K562 (cell line): Measurements from ENCODE around the gene OCA2. TPM values are rescaled to one million over a fixed set of nuclear protein-coding genes. Genes with fewer than 3 reads are reported as not detected.

Experiments
- ATAC-seq: fragments of 200-7000 bp; cut with Tn5 transposase; 3 replicates; pipeline ENCODE4 v1.9.1; 2020; ENCODE audit warnings: moderate library complexity
- BruUV-seq: library from RNA; stranded (reverse); fragments of 400-500 nt; replicated peaks from 2 replicates; lab custom pipeline; 2021; lab: Mats Ljungman, UMichigan
- CTCF ChIA-PET: fragments of 300-600 bp; formaldehyde crosslinking; extraction: SDS; loops from one replicate; lab custom pipeline; 2021; ENCODE audit warnings: low intra/inter-chr PET ratio; lab: Yijun Ruan, JAX
- POLR2A ChIA-PET: fragments of 300-600, 350-650 bp; sonication (Branson Sonifier 250); formaldehyde crosslinking; extraction: SDS; loops from one replicate; lab custom pipeline; 2021; ENCODE audit warnings: antibody characterized with exemption, inconsistent platforms; lab: Yijun Ruan, JAX
- DNase-seq, 4 experiments: peaks; one replicate each; pipeline versions ENCODE4 v3.0.0 to v3.0.0-alpha.2; 2011 to 2018; ENCODE audit warnings: low spot score in 3 of 4, mixed read lengths in 3 of 4; ENCODE audit errors: extremely low read depth in 1 of 4
- FAIRE-seq: peaks from 2 replicates; lab custom pipeline; 2011; peaks lifted over from hg19 to GRCh38; lab: Jason Lieb, UNC
- H2AFZ ChIP-seq: 2 replicates; pipeline ENCODE4 v1.6.0; 2011; ENCODE audit warnings: low read depth, low read length, control low read depth, inconsistent platforms
- H3K27ac ChIP-seq: fragments of 200-600 bp; 3 replicates; pipeline ENCODE4 v1.8.0; 2011; ENCODE audit warnings: low read depth, mild to moderate bottlenecking, control low read depth, inconsistent platforms, low read length, moderate library complexity, mixed read lengths; ENCODE audit errors: extremely low read depth
- H3K27me3 ChIP-seq, 2 experiments: fragments of 300-600 bp in 1 of 2; 2 replicates in 1 of 2; 3 replicates in 1 of 2; pipeline versions ENCODE4 v1.6.0 to v1.8.0; 2011; ENCODE audit warnings: inconsistent platforms in 2 of 2, low read length in 2 of 2, mild to moderate bottlenecking in 1 of 2, mixed read lengths in 1 of 2, moderate library complexity in 1 of 2; ENCODE audit not compliant: control insufficient read depth in 2 of 2, insufficient read depth in 2 of 2
- H3K36me3 ChIP-seq: fragments of 300-600 bp; 3 replicates; pipeline ENCODE4 v1.8.0; 2011; ENCODE audit warnings: mild to moderate bottlenecking, low read length, inconsistent platforms; ENCODE audit not compliant: control insufficient read depth, insufficient read depth
- H3K4me1 ChIP-seq, 2 experiments: fragments of 200-600 bp in 1 of 2; replicated peaks in 1 of 2; 2 replicates in 1 of 2; 3 replicates in 1 of 2; pipeline versions ENCODE4 v1.5.1 to v1.8.0; 2011; ENCODE audit warnings: inconsistent platforms in 2 of 2, low read length in 2 of 2, mild to moderate bottlenecking in 1 of 2, mixed read lengths in 1 of 2, moderate library complexity in 1 of 2; ENCODE audit not compliant: control insufficient read depth in 2 of 2, insufficient read depth in 2 of 2
- H3K4me2 ChIP-seq: 2 replicates; pipeline ENCODE4 v1.6.1; 2011; ENCODE audit warnings: low read length, control low read depth, inconsistent platforms, mixed read lengths; ENCODE audit not compliant: insufficient read depth
- H3K4me3 ChIP-seq: fragments of 200-600 bp; sonication (generic), shearing (Covaris generic); 2 replicates; pipeline ENCODE4 v1.5.1; 2016; ENCODE audit warnings: control low read depth, inconsistent platforms
- H3K79me2 ChIP-seq: fragments of 200-600 bp; 3 replicates; pipeline ENCODE4 v1.8.0; 2011; ENCODE audit warnings: low read length, inconsistent platforms; ENCODE audit not compliant: control insufficient read depth, insufficient read depth
- H3K9ac ChIP-seq, 2 experiments: 2 replicates each; pipeline versions ENCODE4 v1.6.0 to v1.6.1; 2011; ENCODE audit warnings: low read depth in 2 of 2, low read length in 2 of 2, control low read depth in 1 of 2, inconsistent platforms in 1 of 2, mild to moderate bottlenecking in 1 of 2, mixed read lengths in 1 of 2; ENCODE audit not compliant: insufficient read depth in 1 of 2
- H3K9me1 ChIP-seq: one replicate; pipeline ENCODE4 v1.6.0; 2011; ENCODE audit warnings: inconsistent platforms, mild to moderate bottlenecking, low read length, moderate library complexity; ENCODE audit not compliant: control insufficient read depth, insufficient read depth
- H3K9me3 ChIP-seq: replicated peaks from 2 replicates; pipeline ENCODE4 v1.5.1; 2011; ENCODE audit warnings: low read depth, low read length, inconsistent platforms; ENCODE audit not compliant: control insufficient read depth, insufficient read depth
- H4K20me1 ChIP-seq: replicated peaks from 2 replicates; pipeline ENCODE4 v1.6.1; 2011; ENCODE audit warnings: low read length, inconsistent platforms, mixed read lengths; ENCODE audit not compliant: control insufficient read depth, insufficient read depth
- CREM ChIP-seq: IDR thresholded peaks from 2 replicates; pipeline ENCODE4 v1.6.1; 2014; ENCODE audit warnings: antibody characterized with exemption, low read depth
- FOSL1 ChIP-seq: fragments of 200-800 bp; sonication (Bioruptor generic); conservative IDR thresholded peaks from 2 replicates; pipeline ENCODE4 v1.6.1; 2016; ENCODE audit warnings: missing genetic modification characterization, missing compliant biosample characterization
- JUNB ChIP-seq: fragments of 450-650 bp; formaldehyde crosslinking; conservative IDR thresholded peaks from 2 replicates; pipeline ENCODE4 v1.4.0; 2020; ENCODE audit warnings: mild to moderate bottlenecking
- TEAD2 ChIP-seq: fragments of 450-650 bp; IDR thresholded peaks from 2 replicates; pipeline ENCODE4 v1.6.1; 2016; ENCODE audit warnings: missing genetic modification characterization, control low read depth, missing compliant biosample characterization
- WGBS: fragments of 100-300 bp; shearing (Covaris generic); methylation state at CpG from one replicate; pipeline ENCODE4 v1.1.6; 2016; ENCODE audit warnings: low coverage, mixed read lengths; ENCODE audit not compliant: insufficient coverage; ENCODE audit errors: missing lambda C conversion rate; 5-methylcytosine and 5-hydroxymethylcytosine counted together
- in situ Hi-C: fragments of 300-500 bp; cut with MboI; formaldehyde crosslinking; loops from 4 replicates; pipeline ENCODE4 v1.15.0; 2018; ENCODE audit warnings: inconsistent platforms, mixed read lengths
- intact Hi-C: fragments of 100-400 bp; cut with micrococcal nuclease; formaldehyde crosslinking; loops from 2 replicates; pipeline ENCODE4 v1.14.2; 2022
- polyA plus RNA-seq, 8 experiments: library from polyadenylated mRNA; depleted of rRNA in 4 of 8; stranded (reverse) in 5 of 8; unstranded in 3 of 8; fragments of >200 nt; fragmentation: Nextera tagmentation in 2 of 8; fragmentation: Illumina TruSeq in 1 of 8; extraction: Ambion mirVana in 2 of 8; extraction: Trizol in 1 of 8; gene quantifications; 2 replicates each; pipeline versions ENCODE4 v1.2.1 to v1.2.3, GENCODE V29; 2011 to 2014; ENCODE audit warnings: inconsistent platforms in 1 of 8, missing spikeins in 1 of 8
- total RNA-seq, 7 experiments: library from RNA; depleted of rRNA in 6 of 7; stranded (reverse); fragments of >200 nt in 6 of 7; fragmentation: Illumina TruSeq in 2 of 7; extraction: Trizol in 2 of 7; gene quantifications; 2 replicates each; pipeline versions ENCODE4 v1.2.1 to v1.2.3, GENCODE V29; 2011 to 2021; ENCODE audit warnings: low replicate concordance in 1 of 7

OCA2 gene
- total and polyA plus RNA-seq, 9 of the 15 experiments (the other 6 are each of a cell fraction or from before 2014, with no cell fraction given): 0.07 to 0.59 (median 0.17) TPM; not detected in 1

- no peaks in the 10 kb centered on the region for H3K79me2 ChIP-seq
- in situ Hi-C loops: no loop called here
- no peak overlapping the region for H3K9ac ChIP-seq
- FAIRE-seq (no peak), DNase-seq (no peak), ATAC-seq (no peak)
- no peak overlapping the region for H3K4me3 ChIP-seq
- 1% methylated on average over 21 of the region's 21 CpGs for WGBS
- H4K20me1 ChIP-seq: no peaks in the 10 kb centered on the region
- H3K27me3 ChIP-seq: peaks cover 2 to 22% of the 10 kb centered on the region in 2 experiments; a peak in 3 of 5 replicates
- no peak for TF ChIP-seq CREM
- ChIA-PET POLR2A (no interaction called here), CTCF (no interaction called here)
- H3K9me1 ChIP-seq: no peaks in the 10 kb centered on the region
- H3K4me2 ChIP-seq: no peak overlapping the region
- H3K9me3 ChIP-seq: no peaks in the 10 kb centered on the region
- no peaks in the 10 kb centered on the region for H3K4me1 ChIP-seq
- no TSS peak for BruUV-seq
- intact Hi-C loops: no loop called here
- H2AFZ ChIP-seq: no peak overlapping the region
- H3K36me3 ChIP-seq: no peaks in the 10 kb centered on the region
- H3K27ac ChIP-seq: no peak overlapping the region
Measured at GRCh38 chr15:27845535-27846369, 253.4 kb downstream of the OCA2 start.

- Histone ChIP-seq H3K79me2 (no peaks in the 10 kb centered on the region), H3K27ac (no peak overlapping the region), H4K20me1 (no peaks in the 10 kb centered on the region), H3K4me1 (no peaks in the 10 kb centered on the region), H3K9ac (no peak overlapping the region), H3K9me3 (no peaks in the 10 kb centered on the region), H3K36me3 (no peaks in the 10 kb centered on the region), H3K4me3 (no peak overlapping the region), H3K4me2 (no peak overlapping the region), H3K9me1 (no peaks in the 10 kb centered on the region), H2AFZ (no peak overlapping the region), H3K27me3 (peaks cover 2 to 20% of the 10 kb centered on the region in 2 experiments; a peak in 3 of 5 replicates)
- POLR2A ChIA-PET: no interaction called here
- intact Hi-C loops (no loop called here), in situ Hi-C loops (no loop called here)
- 0% methylated on average over 12 of the region's 13 CpGs for WGBS
- CTCF ChIA-PET: no interaction called here
- TF ChIP-seq JUNB (CRISPR knock-in tag) (no peak), TEAD2 (tag) (no peak), FOSL1 (tag) (peak; percentile 89)
- FAIRE-seq: no peak
- peak; percentile 49; the same call in 1 of the 3 replicates for ATAC-seq
- BruUV-seq: no TSS peak
- DNase-seq: no peak
Measured at GRCh38 chr15:27844018-27844666, 255.0 kb downstream of the OCA2 start.
